HepG2 (cell line): ENCODE results near the gene DLG4.
A peak's percentile ranks its signal among the peaks of the same experiment; 100 is the strongest.

Experiments used
- ARNT ChIP-seq: fragments of 450-650 bp; IDR thresholded peaks from 2 replicates; pipeline ENCODE4 v1.6.1; 2017
- CEBPG ChIP-seq: IDR thresholded peaks from 2 replicates; pipeline ENCODE4 v1.6.1; 2016
- EZH2 ChIP-seq: conservative IDR thresholded peaks from 2 replicates; pipeline ENCODE4 v1.6.1; 2012; ENCODE audit warnings: mild to moderate bottlenecking, low read depth, low read length, moderate library complexity
- KLF16 ChIP-seq, 2 experiments: sonication (generic) in 1 of 2; formaldehyde crosslinking in 1 of 2; IDR thresholded peaks; 2 replicates each; pipeline versions ENCODE4 v1.6.1 to v1.8.0; 2016 to 2023; ENCODE audit warnings: missing genetic modification reagents in 2 of 2, missing compliant biosample characterization in 1 of 2
- NFE2L1 ChIP-seq: sonication (generic); formaldehyde crosslinking; IDR thresholded peaks from 2 replicates; pipeline ENCODE4 v1.4.0; 2020; ENCODE audit warnings: missing genetic modification reagents, mild to moderate bottlenecking, borderline replicate concordance
- NR2F6 ChIP-seq, 2 experiments: IDR thresholded peaks; 2 replicates each; pipeline ENCODE4 v1.6.1; 2016; ENCODE audit warnings: antibody characterized with exemption in 1 of 2, mild to moderate bottlenecking in 1 of 2
- POLR2A ChIP-seq, 2 experiments: IDR thresholded peaks; 2 replicates each; pipeline ENCODE4 v1.6.1; 2011; ENCODE audit warnings: low read depth in 2 of 2, low read length in 2 of 2, mild to moderate bottlenecking in 1 of 2, moderate library complexity in 1 of 2; ENCODE audit not compliant: insufficient read depth in 1 of 2
- REST ChIP-seq, 2 experiments: IDR thresholded peaks; 2 replicates each; pipeline ENCODE4 v1.6.1; 2011 to 2012; ENCODE audit warnings: low read length in 2 of 2, borderline replicate concordance in 1 of 2, low read depth in 1 of 2, mild to moderate bottlenecking in 1 of 2, moderate library complexity in 1 of 2
- SIN3B ChIP-seq: fragments of 150-350 bp; IDR thresholded peaks from 2 replicates; pipeline ENCODE4 v1.6.1; 2014; ENCODE audit warnings: low read length
- TAF1 ChIP-seq: sonication (generic); formaldehyde crosslinking; IDR thresholded peaks from 2 replicates; pipeline ENCODE4 v1.4.0; 2020; ENCODE audit warnings: missing genetic modification reagents
- ZC3H4 ChIP-seq: sonication (generic); formaldehyde crosslinking; IDR thresholded peaks from 2 replicates; pipeline ENCODE4 v1.4.0; 2020; ENCODE audit warnings: missing genetic modification reagents, borderline replicate concordance
- ZFP91 ChIP-seq: sonication (generic); formaldehyde crosslinking; IDR thresholded peaks from 2 replicates; pipeline ENCODE4 v1.9.0; 2022; ENCODE audit warnings: missing genetic modification reagents, mild to moderate bottlenecking, borderline replicate concordance
- ZNF547 ChIP-seq: sonication (generic); formaldehyde crosslinking; IDR thresholded peaks from 2 replicates; pipeline ENCODE4 v1.5.1; 2020; ENCODE audit warnings: mild to moderate bottlenecking, missing genetic modification reagents

- TF ChIP-seq ARNT (no peak), ZC3H4 (no peak), SIN3B (no peak), KLF16 (CRISPR knock-in tag; IDR thresholded peaks at IDR 0.05) (no peak), ZNF547 (no peak), TAF1 (CRISPR knock-in tag) (no peak), NFE2L1 (CRISPR knock-in tag) (no peak), CEBPG (no peak), POLR2A (IDR thresholded peaks at IDR 0.05; ENCODE audit: insufficient read depth in 1 of 2, low read depth in 2 of 2, low read length in 2 of 2) (peak in 1 of 2 experiments; percentile 15; a peak in 1 of 4 replicates), EZH2 (no peak), REST (IDR thresholded peaks at IDR 0.05; ENCODE audit: borderline replicate concordance in 1 of 2, low read depth in 1 of 2, low read length in 2 of 2) (no peak), NR2F6 (IDR thresholded peaks at IDR 0.05) (no peak), NR2F6 (CRISPR knock-in tag; IDR thresholded peaks at IDR 0.05) (no peak), ZFP91 (CRISPR knock-in tag) (peak; percentile 34; the same call in 1 of the 2 replicates)
These were observed 45.7 kb downstream of the DLG4 start for GRCh38 chr17:7173687-7174602.
